Fibroblast of skin of left quadriceps (primary cell): ENCODE measurements around the gene CRB3.

Experiments
- DNase-seq, 2 experiments: peaks; one replicate each; pipeline ENCODE4 v3.0.0-alpha.2; 2013; ENCODE audit warnings: low read depth in 2 of 2

CRB3 gene

GRCh38 chr19:6433165-6433564, 30.9 kb upstream of the CRB3 start:
- DNase-seq = no peak

- DNase-seq = no peak
Measured at GRCh38 chr19:6433663-6434062, 30.4 kb upstream of the CRB3 start, which contains the start of gene SLC25A41. TSS of gene SLC25A41 (minus strand) at chr19:6433763. CDS start at chr19:6433693, 70 bp downstream.

DNA sequence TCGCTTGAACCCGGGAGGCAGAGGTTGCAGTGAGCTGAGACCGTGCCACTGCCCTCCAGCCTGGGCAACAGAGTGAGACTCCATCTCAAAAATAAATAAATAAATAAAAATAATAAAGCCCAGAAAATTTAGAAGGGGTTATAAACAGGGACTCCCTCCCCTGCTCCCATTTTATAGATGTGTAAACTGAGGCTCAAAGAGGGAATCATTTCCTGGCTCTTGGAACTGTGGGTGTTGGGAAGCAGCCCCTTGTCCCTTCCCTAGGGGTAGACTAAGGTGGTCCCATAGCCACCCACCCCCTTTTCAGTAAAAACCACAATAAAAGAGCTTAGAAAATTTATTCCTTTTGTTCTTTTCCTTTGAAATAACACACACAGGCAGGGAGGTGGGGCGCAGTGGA, 24.3 kb upstream of the CRB3 start:
- DNase-seq = no peak

DNA sequence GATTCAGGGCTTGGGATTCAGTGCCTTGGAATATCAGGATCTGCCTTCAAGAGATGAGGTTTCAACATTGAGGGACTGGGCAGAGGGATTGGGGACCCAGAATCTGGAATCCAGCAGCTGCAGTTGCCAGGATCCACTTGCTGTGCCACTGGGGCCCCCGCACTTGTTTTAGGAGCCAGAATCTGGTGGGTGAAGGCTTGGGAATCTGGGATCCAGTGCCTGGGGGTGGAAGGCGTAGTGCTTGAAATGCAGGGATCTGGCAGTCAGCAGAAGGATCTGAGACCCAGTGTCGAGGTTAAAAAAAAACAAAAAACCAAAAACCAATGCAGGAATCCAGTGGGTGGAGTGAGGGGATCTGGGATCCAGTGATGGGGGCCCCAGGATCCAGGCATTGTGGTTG, 23.2 kb upstream of the CRB3 start:
- no peak for DNase-seq

DNA sequence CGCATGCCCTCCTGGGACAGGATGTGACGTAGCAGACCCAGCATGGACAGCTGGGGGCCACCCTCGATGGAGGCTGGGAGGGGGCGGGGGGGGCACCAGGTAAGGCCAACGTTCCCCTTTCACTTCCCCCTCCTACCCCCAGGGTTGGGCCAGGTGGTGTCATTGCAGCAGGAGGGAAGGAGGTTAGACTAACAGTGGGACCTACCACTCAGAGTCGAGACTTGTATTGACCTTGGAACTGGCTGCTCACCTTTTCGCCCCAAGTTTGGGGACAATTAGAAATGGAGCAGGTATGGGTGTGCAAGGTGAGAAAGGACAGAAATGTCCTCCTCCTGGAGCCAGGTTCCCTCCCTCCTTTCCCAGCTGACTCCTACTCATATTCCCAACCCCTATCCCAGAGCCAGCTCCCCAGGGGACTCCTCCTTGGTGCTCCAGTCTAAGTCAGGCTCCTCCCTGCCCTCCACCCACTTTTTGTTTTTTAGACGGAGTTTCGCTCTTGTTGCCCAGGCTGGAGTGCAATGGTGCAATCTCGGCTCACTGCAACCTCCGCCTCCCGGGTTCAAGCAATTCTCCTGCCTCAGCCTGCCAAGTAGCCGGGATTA, 21.9 kb upstream of the CRB3 start:
- DNase-seq = no peak

GRCh38 chr19:6443986-6444385, 20.1 kb upstream of the CRB3 start:
- DNase-seq = no peak

DNA sequence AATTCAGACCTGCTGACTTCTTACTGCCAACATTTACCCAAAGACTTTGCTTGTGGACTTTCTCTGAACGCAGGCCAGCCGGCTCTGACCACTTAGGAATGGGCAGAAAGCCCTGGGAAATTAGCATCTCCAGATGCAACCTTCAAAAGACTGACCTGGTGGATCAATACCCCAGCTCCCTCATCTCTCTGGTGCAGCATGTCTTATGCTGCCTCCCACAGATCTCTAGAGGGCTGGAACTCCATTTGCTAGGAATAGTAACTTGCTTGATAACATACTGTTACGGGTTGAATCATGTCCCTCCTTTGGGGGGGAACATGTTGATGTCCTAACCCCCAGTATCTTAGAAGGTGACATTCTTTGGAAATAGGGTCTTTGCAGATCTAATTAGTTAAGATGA, 17.6 kb upstream of the CRB3 start:
- DNase-seq = no peak

DNA sequence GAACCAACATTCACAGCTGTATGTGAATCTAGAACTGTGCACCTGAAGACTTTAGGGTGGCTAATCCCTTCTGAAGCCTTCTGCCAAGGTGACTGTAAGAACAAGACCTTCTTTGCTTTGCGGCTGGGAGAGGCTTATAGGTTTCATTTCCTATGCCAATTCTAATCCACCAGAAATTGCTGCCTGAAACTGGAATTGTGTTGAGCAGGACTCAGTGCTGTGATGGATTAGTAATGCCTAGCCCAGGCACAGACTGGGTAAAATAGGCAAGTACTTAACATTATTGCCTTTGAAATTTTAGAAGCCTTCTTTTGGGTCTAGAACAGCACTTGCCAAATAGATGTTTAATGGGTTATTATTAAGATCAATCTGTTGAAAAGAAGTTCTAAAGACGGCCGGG, 16.0 kb upstream of the CRB3 start:
- DNase-seq = no peak

GRCh38 chr19:6450166-6450565, 13.9 kb upstream of the CRB3 start:
- DNase-seq = no peak

DNA sequence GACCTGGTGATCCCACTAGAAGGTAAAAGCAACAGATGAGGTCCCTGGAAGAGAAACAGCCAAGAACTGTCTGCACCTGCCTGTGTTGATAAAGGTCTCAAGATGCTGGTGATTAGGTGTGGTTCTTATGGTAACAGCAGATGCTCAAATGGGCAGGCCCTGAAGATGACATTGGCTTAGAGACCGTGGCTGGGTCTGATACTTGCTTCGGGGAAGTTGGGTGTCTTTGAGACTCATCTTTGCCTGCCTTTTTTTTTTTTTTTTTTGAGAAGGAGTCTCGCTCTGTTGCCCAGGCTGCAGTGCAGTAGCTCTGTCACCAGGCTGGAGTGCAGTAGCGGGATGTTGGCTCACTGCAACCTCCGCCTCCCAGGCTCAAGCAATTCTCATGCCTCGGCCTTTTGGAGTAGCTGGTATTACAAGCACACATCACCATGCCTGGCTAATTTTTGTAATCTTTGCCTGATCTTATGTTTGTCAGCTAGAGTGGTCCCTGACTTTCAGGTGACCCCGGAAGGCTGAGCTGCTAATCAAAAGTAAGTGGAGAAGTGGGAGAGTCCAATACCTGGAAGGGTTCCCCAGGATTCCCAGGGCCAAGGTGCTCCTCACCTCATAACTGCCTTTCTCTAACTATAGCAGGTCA, 12.4 kb upstream of the CRB3 start:
- DNase-seq = no peak

- DNase-seq = no peak
Measured at GRCh38 chr19:6452223-6452614, 11.9 kb upstream of the CRB3 start.

GRCh38 chr19:6452899-6453298, 11.2 kb upstream of the CRB3 start:
- DNase-seq = no peak

DNA sequence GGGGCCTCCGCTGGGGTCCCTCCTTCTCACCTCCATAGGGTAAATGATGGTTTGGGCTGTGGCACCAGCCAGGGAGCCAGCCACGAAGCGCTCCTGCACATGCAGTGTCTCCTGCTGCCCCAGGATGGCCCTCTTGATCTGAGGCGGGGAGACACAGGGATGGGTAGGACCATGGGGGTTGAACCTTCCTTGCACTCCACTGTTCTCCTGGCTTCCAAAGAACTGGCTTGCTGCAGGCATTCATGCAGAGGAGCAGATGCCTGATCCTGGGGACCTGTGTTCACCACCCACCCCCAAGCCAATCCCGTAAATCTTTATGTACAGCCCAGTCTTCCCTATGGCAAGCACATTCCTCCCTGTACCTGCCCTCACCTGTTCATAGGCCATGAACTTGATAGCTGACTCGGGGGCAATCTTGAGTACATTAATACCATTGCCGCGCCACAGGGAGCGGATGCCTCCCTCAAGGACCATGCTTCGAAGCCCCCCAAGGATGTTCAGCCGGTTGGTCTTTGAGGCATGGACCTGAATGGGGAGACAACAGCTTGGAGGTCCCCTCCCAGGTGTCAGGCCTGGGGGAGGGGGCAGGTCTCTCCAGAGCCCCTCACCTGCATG, 10.0 kb upstream of the CRB3 start:
- no peak for DNase-seq

DNA sequence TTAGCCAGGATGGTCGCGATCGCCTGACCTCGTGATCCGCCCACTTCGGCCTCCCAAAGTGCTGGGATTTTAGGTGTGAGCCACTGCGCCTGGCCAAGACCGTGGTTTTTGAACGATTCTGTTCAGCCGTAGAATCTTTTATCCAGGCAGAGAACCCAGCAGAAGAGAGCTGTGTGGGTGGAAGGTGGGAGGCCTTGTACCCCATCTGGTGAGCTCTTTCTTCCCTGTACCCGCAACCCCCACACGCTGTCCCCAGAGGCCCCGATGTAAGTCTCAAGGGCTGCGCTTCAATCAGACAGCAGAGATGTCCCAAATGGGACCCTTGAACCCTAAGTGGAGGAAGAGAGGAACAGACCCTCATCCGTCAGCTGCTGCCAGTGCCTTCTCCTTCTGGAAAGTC, 8.1 kb upstream of the CRB3 start:
- no peak for DNase-seq

DNA sequence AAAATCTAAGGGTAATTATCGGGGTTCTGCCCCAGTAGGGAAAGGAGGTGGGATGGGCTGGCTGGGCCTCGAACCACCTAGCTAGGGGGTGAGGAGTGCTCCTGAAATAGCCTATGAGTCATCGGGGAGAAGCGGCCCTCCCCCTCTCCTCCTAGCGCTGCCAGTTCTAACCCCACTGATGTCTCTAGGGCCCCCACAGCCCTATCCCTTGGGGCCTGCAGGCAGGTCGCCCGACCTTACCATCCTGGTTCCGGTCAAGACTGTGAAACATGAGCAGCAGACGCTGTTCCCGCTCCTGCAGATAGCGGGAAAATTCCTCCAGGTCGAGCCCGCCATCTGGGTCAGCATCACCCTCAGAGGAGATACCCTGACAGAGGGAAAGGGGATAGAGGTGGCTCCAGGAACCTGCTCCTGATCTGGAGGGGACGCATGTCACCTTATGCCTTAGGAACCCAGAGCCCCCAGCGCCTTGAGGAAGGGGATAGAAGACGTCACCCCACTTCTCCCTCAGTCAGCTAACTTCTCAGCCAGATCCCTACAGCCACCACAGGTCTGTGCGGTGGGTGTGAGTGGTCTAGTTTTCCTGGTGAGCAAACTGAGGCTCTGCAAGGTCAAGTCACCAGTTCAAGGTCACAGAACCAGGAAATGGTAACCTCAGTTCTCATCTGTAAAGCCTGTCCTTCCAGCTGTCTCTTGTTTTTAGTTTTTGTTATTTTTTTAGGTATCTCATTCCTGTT, 5.9 kb upstream of the CRB3 start:
- no peak for DNase-seq

DNA sequence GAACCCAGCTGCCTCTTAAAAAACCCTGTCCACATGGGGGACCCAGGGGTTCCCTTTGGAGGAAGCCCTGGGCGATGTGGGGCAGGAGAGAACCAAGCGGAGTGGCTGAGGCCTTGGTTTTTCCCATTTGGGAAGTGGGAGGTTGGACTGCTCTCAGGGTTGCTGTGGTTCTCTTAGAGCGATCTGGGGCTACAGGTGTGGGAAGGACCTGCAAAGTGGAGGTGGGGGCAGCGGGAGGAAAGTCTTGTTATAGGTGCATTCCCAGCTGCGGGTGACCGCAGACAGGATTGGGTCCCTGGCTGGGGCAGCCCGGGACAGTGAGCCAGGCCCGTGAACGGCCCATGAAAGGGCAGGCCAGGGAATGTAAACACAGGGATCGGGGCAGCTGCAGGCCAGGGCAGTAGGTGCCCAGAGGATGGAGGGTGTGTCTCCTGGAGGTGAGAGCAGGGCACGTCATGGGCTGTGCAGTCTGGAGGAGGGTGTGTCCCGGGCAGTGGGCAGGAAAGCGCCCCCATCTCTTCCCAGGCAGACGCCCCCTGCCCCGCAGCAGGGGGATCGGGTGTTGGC, 5.3 kb upstream of the CRB3 start:
- DNase-seq = no peak

DNA sequence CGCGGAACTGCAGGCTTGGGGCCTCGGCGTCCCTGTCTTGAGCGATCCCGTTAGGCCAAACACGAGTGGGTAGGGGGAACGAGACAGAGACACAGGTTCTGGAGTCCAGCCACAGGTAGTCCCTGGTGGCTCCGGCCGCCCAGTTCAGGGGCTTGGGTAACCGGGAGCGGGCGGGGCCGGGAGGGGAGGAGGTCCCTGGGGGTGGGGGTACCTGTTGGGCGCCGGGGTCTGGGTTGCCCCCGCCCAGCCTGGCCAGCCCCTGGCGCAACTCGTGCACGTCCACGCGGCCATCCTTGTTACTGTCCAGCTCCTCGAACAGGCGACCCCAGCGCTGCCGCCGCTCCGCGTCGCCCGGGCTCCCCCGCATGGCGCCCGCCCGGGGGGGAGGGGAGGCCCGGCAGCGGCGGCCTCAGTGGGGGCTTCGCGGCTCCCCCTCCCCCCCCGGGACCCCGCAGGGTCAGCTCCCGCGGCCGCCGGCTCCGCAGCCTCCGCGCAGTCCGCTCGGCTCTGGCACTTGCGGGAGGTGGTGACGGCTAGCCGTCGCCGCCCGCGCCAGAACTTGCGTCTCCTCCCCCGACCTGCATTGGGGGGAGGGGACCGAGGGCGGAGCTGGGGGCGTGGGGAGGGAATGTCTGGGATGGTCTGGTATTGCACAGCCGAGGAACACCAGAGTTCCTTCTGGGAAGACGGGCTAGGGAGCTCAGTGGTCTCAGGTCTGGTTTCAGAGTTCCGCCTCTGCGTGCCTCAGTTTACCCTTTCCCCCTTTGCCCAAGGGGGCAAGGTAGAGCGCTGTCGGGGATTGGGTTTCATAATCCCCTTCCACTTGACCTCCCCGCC, 4.6 kb upstream of the CRB3 start, which contains the start of gene SLC25A23:
Gene SLC25A23, minus strand, starts transcription at position 531 of the 837 bp plus-strand sequence. Its CDS starts 164 bp downstream, at position 367.
- DNase-seq = peak; percentile 50 to 60

GRCh38 chr19:6460099-6460884, 3.8 kb upstream of the CRB3 start:
- DNase-seq = peak; percentile 98

DNA sequence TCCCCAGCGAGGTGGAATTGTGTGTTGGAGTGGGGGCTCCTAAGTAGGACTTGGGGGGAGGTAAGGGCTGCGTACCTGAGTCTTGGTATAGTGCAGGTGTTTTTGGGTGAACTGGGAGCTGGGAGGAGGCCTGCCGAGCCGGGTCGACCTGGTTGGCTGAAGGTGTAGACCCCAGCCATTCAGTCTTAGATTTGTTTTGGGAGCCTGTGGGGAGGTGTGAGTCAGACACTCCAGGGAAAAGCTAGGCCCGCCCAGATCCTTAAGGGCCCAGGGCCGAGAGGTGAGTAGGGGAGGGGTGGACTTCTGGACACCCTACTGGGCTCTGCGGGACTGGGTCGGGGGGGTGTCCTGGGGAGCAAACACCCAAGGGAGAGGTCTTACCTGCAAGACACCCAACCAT, 935 bp downstream of the CRB3 start:
- no peak for DNase-seq

- DNase-seq = no peak
Measured at GRCh38 chr19:6465663-6466062, 1.6 kb downstream of the CRB3 start.
